ENCODE data around the gene ZNF672. TPM values are rescaled to one million over a fixed set of nuclear protein-coding genes. Genes with fewer than 3 reads are reported as not detected.

The ZNF672 gene
- total and polyA plus RNA-seq, 2 of the 13 experiments (the other 11 are each of a cell fraction or from before 2014, with no cell fraction given) = 17.2 to 22.9 TPM

GRCh38 chr1:248828845-248829244, 9.2 kb upstream of the ZNF672 start (continued):
- no peak for TF ChIP-seq ZNF318 (CRISPR knock-in tag; IDR thresholded peaks at IDR 0.05)
- 0 out of 2 replicates have a peak, but pooled peaks have one; percentile 38 for TF ChIP-seq HDAC1 (CRISPR knock-in tag; IDR thresholded peaks at IDR 0.05)
- TF ChIP-seq RORA (CRISPR knock-in tag; IDR thresholded peaks at IDR 0.05) = no peak
- no peak for TF ChIP-seq AHR (CRISPR knock-in tag; IDR thresholded peaks at IDR 0.05)
- no peak for TF ChIP-seq ZNF414 (CRISPR knock-in tag; IDR thresholded peaks at IDR 0.05)
- TF ChIP-seq ZFP37 (CRISPR knock-in tag; IDR thresholded peaks at IDR 0.05; ENCODE audit: borderline replicate concordance) = no peak
- TF ChIP-seq TBX3 (IDR thresholded peaks at IDR 0.05; ENCODE audit: borderline replicate concordance) = no peak
- TF ChIP-seq NR2C2 (CRISPR knock-in tag; IDR thresholded peaks at IDR 0.05; ENCODE audit: borderline replicate concordance) = no peak
- no peak for TF ChIP-seq SRF (IDR thresholded peaks at IDR 0.05; ENCODE audit: low read depth, low read length)
- TF ChIP-seq, protein P1, sequence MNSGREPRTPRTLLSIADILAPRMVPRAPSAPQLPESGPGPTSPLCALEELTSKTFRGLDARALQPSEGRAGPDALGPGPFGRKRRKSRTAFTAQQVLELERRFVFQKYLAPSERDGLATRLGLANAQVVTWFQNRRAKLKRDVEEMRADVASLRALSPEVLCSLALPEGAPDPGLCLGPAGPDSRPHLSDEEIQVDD (CRISPR knock-in tag; IDR thresholded peaks at IDR 0.05; ENCODE audit: borderline replicate concordance) = no peak
- TF ChIP-seq ZZZ3 (CRISPR knock-in tag; IDR thresholded peaks at IDR 0.05; ENCODE audit: borderline replicate concordance) = no peak
- TF ChIP-seq RFX3 (CRISPR knock-in tag; IDR thresholded peaks at IDR 0.05) = no peak
- TF ChIP-seq SIX4 (CRISPR knock-in tag; IDR thresholded peaks at IDR 0.05) = peak; percentile 96
- no peak for TF ChIP-seq EED (CRISPR knock-in tag; IDR thresholded peaks at IDR 0.05)
- TF ChIP-seq SIX1 (CRISPR knock-in tag; IDR thresholded peaks at IDR 0.05; ENCODE audit: borderline replicate concordance) = peak; percentile 97
- TF ChIP-seq REXO4 (CRISPR knock-in tag; IDR thresholded peaks at IDR 0.05; ENCODE audit: borderline replicate concordance) = no peak
- no peak for TF ChIP-seq NAIF1 (CRISPR knock-in tag; IDR thresholded peaks at IDR 0.05; ENCODE audit: borderline replicate concordance)
- TF ChIP-seq NFIC (IDR thresholded peaks at IDR 0.05; ENCODE audit: low read length) = no peak
- TF ChIP-seq NONO (IDR thresholded peaks at IDR 0.05) = no peak
- no peak for TF ChIP-seq NONO (CRISPR knock-in tag; conservative IDR thresholded peaks at IDR 0.05)
- no peak for TF ChIP-seq TMF1 (CRISPR knock-in tag; IDR thresholded peaks at IDR 0.05; ENCODE audit: low read depth)
- TF ChIP-seq ARNT (IDR thresholded peaks at IDR 0.05) = no peak
- no peak for TF ChIP-seq RFXANK (CRISPR knock-in tag; IDR thresholded peaks at IDR 0.05)
- no peak for TF ChIP-seq RBFOX2 (IDR thresholded peaks at IDR 0.05; ENCODE audit: low read depth, low read length)
- TF ChIP-seq ZBTB3 (CRISPR knock-in tag; IDR thresholded peaks at IDR 0.05; ENCODE audit: borderline replicate concordance, low read depth) = no peak

Data from HepG2 (cell line).